Fibroblast of the conjunctiva (primary cell): ENCODE data around the gene DCAF5.

Experiments used
- DNase-seq: peaks from one replicate; pipeline ENCODE4 v3.0.0-alpha.2; 2010; ENCODE audit warnings: low read depth

The DCAF5 gene

DNA sequence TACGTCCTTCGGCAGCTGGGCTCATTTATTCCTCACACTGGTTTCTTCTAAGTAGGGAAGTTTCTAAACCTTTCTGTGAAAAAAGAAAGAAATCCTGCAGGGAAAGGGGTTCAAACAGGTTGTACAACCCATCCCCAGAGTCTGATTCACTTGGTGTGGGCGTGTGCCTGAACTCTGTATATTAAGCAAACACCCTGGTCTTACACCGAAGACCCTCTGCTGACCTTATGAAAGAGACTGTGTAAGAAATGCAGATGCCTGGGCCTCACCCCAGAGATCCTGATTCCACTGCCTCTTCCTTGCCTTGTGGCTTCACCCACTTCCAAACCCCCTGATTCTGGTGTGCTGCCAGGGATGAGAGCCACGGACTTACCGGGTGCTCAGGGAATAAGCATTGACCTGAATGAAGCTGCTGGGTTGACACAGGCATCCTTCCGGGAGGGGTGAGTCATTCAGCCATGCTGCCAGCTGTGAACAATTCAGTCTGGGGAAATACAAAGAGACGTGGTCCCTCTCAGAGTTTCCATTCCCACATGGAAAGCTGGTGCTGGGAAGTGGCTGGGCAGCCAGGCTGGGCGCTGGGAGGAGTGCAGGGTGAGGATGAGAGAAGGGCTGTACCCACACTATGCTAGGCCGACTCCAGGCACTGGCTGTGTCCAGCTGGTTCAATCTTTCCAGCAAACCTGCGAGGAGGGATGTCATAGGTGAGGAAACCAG lies 147.3 kb downstream of the DCAF5 start:
- peak; percentile 77 for DNase-seq

DNA sequence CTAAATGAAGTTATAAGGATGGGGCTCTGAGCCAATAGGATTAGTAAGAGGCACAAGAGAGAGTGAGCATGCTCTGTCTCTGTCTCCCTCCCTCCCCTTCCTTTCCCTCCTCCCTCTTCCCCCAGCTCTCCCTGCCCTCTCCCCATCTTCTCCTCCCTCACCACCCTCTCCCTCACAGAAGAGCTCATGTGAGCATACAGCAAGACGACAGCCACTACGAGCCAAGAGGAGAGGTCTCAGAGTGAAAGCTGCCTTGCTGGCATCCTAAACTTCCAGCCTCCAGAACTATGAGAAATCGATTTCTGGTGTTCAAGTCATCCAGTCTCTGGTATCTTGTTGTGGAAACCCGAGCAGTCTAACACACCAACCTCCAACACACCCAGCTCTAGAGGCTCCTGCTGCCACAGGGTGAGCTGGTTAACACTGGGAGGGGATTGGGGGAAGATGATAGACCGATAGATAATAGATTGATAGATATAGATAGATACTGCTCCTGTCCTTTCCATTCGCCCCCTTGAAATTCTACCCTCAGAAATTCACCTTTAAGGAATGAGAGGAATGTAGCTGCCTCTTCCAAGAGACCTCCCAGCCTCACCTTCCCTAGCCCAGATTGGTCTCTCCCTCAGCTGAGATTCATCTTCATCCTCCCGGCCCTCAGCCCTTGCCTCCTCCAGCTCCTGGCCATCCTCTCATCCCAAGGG lies 148.0 kb downstream of the DCAF5 start:
- DNase-seq, result no peak

DNA sequence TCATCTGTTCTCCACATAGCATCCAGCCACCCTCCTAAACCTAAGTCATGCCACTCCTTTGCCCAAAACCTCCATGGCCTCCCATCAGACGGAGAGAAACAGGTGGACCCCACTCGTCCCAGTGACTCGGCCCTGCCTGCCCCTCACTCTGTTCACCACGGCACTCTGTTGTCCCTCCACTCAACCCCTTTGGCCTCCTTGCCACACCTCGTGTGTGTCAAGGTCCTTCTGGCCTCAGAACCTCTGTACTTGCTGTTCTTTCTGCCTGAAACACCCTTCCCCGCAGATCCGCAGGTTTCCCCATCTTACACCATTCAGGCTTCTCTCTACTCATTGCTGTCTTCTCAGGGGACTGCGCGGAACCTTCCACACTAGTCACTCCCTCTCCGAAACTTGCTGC lies 149.3 kb downstream of the DCAF5 start:
- DNase-seq, result no peak

DNA sequence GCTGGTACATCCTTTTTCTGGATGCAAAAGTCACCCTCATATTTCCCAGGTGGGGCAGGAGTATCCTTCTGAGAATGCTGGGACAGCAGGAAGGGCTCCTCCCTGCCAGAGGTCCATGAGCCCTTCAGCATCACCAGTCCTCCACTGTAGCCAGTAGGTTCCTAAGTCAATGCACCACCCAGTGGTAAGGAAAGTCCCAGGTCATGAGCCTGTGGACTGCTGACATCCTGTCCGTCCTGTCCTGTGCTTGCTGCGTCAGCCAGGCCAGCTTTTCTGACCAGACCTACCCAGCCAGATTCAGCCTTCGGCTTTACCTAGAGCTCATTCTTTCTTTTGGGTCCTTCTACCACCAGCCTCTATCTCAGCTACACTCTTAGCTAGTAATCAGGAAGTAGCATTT lies 150.8 kb downstream of the DCAF5 start:
- no peak for DNase-seq

DNA sequence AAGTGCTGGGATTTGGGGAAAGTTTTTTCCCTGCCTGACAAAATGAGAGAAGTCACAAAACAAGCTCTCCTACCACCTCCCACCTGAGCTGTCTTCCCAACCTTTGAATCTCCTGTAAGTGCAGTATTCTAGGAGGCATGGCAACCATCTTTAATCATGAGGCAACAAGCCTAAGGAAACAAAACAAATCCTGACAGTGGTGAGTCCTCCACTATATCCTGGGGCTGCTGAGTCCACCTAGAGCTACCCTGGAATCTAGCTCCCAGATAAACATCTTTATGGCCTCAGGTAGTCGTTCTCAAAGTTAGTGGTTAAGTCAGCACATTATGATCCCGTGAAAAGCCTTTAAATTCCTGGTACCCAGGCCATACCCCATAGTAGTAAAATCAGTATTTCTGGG lies 151.5 kb downstream of the DCAF5 start:
- DNase-seq, result no peak
